Globus pallidus (tissue), 1 donor: ENCODE results near the gene TSPAN3.

ENCODE experiments used
- DNase-seq: peaks from one replicate; pipeline ENCODE4 v3.0.0-alpha.2; 2015; ENCODE audit warnings: low spot score

Gene TSPAN3

DNA sequence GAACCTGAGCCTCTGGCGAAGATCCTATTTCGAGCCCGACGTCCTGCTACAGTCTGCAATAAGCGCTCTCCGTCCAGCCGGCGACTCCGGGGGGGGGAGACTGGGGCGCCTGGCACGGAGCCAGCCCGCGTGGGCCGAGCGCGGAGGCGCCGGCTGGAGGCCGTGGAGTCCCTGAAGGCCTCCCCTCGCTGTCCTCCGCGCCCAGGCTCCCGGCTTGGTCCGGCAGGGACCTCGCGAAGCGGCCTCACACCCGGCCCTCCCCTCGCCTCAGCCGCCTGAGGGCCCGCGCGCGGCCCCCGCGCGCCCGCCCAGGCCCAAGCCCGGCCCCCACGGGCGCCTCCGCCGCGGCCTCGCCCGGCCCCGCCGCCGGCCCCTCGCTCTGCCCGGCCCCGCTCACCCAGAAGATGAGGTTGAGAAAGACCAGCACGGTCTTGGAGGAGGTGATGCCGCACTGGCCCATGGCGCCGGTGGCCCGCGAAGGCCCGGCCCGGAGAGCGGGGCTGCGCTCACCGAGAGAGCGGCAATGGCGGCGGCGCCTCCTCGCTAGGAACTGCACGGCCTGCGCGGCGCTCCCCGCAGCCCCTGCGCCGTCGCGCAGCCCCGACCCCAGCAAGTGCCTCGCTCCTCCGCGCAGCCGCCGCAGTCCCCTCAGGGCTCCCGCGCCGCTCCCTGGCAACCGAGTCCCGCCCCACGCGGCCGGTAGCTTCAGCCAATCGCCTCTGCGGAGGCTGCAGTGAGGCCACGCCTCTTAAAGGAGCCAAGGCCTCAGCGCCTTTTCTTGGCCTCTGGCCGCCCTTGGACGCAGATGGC is at the start of gene TSPAN3:
TSS of gene TSPAN3 (minus strand) at position 615 of the 810 bp plus-strand sequence. CDS start at position 460, 155 bp downstream.
- DNase-seq: peak; percentile 92

DNA sequence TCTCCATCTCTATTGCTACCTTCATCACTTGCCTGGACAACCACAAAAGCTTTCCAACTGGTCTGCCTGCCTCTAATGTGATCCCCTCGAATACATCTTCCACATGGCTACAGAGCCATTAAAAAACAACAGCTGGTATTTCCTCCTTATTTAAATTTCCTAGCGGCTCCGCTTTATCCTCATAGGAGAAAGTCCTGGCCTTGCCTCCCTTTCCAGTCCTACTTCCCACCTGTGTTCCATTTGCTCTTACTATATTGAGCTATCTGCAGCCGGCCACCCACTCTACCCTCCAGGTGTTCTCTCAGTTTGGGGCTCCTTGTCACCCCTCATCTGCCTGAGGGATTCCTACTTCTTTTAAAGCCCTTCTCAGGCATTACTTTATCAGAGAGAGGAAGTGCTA is 49.7 kb upstream of the TSPAN3 start:
- no peak for DNase-seq

DNA sequence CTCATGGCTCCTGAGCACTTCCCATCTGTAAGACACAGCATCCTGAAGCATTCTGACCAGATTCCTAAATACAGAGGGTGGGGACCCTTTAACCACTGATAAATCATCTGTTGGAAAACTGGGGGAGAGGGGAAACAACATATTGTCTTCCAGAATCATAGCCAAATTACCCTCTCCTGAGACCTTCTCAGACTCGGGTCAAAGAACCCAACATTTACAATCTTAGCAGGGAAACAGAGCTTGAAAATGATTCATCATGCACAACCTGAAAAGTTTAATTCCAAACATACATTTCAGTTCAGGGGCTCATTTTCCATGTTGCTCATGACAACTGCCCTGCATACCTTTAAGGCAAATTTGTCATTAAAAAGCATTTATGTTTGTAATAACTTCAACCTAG is 48.5 kb upstream of the TSPAN3 start:
- no peak for DNase-seq

DNA sequence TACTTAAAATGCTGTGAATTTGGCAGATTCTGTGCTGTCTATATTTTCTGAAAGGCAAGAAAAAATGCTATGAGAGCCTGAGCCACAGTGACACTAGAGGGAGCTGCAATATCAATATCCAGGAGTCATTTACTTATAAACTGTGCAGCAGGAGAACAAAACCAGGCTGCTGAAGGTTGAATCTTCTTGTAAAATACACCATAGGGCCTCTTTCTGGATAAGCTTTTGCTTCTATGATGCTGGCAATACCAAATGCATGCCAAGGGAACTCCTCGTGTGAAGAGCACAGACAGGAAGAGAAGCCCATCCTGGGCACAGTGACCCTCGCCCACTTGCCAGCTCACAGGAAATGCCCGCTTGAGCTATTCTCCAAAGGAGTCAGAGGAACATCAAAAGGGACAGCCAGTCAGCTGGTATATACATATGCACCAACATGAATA is 48.0 kb upstream of the TSPAN3 start:
- DNase-seq: peak; percentile 78

DNA sequence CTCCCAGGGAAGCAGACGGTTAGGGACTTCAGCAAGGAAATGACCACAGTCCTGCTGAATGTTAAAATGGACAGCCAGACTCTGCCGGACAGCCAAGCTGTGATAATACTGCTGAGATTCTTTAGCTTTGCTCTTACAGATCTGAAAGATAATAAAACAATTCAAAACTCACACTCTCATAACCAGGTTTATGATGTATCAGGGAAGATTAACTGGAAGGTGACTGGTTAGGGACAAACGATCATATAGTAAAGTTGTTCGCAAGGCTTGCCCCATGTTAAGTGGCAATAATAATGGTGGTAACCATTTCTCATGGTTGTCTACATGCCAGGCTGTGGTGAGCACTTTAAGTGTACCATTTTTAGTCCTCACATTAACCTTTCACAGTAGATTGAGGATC is 44.3 kb upstream of the TSPAN3 start:
- no peak for DNase-seq

DNA sequence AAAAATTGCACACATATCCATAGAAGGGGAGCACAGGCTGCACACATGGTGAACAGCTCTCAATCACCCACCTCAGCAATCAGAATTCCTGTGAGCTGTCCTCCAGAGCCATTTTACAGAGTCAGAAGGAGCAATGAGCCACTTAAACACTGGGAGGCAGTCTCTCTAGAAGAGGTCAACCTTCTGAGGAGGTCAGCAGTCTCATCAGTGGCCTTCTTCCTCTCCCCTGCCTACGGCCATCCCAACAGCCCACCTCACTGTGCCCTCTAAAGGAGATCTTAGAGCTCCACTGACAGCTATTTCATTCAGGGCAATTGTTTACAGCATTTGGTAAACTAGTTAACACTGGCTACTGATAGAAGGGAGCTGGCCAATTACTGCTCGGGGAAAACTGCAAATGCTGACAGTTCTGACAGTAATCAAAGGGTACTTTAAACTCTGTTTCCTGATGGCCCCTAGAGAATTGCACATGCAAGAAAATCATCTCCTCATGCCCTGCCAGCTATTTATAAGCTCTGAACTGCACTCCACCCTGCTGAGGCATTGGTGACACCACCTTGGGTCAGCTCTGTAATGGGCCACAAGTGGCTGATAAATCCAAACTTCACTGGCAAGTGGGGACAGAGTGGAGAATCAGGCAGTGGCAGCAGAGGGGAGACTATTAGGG is 42.1 kb upstream of the TSPAN3 start:
- DNase-seq: no peak

DNA sequence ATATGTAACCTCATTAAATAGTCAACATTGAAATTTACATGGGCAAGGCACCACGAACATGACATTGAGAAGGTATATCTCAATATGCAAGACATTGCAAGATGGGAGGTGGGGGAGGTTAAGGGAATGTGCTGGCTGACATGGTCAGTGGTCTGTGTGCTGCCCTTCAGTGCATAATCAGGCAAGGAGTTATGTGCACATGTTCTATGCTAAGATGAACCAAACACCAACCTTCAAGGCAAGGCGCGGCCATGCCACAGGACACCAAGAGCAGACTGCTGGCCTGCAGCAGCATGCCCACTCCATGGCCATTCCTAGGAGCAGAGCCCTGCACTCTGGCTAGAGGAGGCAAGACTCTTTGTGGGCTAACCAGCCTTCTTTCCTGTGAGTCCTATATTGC is 40.9 kb upstream of the TSPAN3 start:
- no peak for DNase-seq

DNA sequence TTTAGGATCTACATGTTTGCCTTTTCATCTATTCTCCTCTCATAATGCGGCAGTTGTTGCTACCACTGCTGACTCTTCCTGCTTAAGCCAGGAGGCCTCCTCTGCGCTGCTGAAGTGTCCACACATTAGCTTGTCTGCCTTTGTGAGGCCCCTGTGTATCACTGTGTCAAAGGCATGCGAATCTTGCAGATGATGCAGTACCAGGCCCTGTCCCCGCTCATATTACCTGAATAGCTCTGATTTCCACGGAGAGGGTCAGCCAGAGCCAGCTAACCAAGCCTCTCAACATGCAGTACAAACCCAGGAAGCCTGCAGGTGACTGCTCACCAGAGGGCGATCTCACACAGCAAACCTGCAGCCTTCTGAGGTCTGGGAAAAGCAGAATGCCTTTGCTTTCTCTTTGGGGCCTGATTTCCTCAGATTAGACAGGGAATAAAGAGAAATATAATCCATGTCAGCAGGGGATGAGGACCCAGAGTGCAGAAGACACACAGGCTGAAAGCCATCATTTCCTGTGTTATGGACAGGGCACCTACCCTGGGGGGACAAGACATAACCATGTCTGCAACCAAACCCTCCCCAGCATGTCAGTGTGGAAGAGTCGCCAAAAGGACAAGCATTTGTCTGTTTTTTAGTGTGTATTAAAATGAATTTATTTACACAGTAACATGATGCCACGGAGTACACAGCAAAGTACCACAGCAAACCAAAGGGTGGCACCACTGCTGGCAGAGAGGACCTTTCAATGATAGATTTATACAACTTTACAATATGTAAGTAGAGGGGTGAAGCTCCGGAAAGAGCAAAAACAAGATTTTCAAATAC is 36.8 kb upstream of the TSPAN3 start:
- peak; percentile 59 for DNase-seq

DNA sequence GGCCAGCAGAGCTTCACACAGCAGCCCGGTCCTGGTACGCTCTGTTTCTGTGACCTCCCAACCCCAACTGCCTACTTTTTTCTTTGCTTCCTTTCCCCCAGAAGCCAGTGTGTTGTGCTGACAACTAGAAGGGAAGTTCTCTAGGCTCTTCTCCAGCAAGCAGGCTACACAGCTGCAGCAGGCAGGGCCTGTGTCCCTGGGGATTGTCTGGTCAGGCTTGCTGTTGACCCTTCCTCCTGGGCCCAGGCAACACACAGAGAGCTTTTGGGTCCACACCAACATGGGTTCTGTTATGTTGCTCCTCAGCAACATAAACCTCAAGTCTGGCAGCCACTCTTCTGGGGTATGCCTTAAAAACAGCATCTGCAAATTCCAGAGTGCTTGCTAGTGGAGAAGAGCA is 36.2 kb upstream of the TSPAN3 start:
- DNase-seq: no peak

DNA sequence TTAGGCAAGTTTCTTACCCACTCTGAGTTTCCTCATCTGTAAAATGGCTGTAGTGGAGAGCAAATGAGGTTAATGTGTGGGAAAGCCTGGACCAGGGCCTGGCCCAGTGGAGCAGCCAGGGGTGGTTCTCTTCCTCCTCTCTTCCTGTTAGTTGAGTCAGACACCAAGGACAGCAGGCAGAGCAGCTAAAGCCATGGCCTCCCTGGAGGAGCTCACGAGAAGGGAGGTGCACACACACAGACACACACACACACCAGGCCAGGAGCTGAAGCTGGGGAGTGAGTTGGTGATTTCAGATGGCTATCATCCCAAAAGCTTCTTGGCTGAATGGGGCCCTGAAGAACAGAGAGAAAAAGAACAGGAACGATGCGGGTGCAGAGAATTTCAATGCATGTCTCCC is 33.2 kb upstream of the TSPAN3 start:
- no peak for DNase-seq

DNA sequence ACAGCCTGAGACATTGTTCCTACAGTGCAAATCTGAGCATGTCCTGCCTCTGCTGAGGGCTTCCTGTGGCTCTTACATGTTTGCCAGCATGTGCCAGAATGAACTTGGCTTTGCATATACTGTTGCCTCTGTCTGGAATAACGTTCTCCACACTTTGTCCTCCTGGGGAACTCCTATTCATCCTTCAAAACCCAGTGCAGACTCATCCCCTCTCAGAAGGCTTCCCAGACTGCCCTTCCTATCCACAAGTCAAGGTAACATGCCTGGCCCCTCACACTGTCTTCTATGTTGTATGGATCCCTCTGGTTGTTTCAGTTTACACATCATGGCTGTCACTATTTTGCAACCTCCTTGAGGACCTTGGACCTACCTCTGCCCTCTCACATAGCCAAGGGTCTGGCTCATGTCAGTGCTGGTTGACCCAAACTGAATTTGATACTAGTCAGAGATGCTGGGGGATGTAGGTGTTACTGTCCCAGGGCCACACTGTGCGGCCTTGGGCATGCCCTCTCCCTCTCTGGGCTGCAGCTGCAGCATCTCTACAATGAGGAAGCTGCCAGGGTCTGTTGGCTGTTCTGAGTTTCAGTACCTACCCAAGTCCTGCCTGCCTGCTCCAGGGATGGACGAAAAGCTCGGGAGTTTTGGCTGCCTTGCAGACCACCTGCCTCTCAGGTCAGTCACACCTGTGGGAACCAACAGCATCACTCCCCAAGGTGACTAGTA is 29.0 kb upstream of the TSPAN3 start:
- no peak for DNase-seq

DNA sequence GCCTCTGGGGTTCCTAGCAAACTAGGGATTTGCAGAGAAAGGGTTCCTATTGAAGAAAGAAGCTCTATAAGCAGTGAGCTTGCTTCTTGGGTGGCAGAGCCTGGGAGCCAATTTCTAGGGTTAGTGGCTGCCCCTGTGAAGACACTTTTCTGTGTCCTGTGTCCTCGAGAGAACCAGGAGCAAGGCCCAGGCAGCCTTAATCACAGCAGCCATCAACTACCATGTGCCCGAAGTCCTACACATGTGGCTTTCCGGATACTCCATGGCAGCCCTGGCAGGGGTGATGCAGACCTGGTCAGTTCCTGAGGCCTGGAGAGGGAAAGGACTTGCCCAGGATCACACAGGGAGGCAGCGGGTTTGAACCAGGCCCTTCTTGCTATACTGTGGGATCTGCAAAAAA is 27.7 kb upstream of the TSPAN3 start:
- no peak for DNase-seq

DNA sequence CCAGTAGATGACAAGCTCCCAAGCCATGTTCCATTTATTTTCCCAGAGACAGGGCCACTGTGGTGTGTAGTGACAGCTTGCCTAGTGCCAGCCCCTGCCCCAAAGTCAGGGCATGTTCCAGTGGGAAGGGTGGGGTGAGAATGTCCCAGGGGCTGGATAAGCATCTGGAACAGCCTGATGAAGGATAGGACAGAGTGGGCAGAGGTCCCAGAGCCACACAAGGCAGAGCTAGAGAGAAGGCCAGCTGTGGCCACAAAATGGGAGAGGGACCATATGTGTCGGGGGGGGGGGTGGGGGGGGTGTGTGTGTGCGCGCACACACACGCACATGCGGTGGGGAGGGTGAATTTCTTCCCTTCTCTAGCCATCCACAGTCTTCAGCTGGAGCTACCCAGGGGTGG is 27.0 kb upstream of the TSPAN3 start:
- DNase-seq: no peak

DNA sequence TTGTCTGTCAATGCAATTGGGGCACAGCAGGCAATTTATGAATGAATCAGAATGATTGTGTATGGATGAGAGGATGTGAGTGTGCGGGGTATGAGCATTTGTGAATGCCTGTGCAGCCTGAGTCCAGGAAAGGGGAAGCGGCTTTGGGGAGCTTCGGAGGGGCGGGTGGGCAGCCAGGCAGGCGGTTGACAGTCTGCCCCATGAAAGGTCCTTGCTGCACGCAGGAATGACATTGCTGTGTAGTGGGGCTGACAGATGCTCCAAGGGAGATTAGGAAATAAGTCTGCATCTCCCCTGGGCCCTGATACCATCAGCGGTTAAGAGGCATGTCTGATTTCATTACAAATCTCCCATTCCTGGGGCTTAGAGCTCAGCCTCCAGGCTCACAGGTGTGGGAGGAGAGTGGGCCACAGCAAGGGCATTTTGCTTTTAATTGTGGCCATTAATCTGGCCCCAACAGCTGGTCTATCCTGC is 26.4 kb upstream of the TSPAN3 start:
- no peak for DNase-seq

DNA sequence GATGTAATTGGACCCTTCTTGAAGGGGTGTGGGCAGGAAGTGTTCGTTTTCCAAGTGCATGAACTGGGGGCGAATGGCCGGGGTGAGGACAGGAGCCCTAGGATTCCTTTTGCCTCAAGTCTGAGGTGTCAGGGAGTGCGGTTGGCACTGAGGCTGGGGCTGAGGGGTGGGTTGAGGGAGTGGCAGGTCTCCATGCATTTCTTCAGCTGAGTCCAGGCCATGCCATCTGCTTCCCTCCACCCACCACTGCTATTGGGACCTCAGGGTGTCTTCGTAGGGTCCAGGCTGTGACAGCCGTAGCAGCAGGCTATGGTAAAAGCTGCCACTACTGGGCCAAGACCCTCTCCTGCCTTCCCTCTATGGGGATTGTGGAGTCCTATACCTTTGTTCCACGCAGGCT is 25.6 kb upstream of the TSPAN3 start:
- no peak for DNase-seq

DNA sequence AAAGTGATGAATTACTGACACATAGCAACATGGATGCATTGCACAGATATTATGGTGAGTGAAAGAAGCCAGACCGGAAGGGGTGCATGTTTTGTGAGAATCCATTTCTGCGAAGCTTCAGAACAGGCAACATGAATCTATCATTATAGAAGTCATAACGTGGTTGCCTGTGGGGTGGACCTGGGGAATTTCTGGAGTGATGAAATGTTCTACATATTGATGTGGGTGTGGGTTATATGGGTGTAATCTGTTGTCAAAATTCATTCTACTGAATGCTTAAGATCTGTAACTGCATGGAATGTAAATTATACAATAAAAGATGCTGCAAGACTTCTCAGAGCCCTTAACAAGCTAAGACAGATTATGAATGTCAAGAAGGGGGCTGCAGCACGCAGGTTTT is 25.2 kb upstream of the TSPAN3 start:
- DNase-seq: no peak

DNA sequence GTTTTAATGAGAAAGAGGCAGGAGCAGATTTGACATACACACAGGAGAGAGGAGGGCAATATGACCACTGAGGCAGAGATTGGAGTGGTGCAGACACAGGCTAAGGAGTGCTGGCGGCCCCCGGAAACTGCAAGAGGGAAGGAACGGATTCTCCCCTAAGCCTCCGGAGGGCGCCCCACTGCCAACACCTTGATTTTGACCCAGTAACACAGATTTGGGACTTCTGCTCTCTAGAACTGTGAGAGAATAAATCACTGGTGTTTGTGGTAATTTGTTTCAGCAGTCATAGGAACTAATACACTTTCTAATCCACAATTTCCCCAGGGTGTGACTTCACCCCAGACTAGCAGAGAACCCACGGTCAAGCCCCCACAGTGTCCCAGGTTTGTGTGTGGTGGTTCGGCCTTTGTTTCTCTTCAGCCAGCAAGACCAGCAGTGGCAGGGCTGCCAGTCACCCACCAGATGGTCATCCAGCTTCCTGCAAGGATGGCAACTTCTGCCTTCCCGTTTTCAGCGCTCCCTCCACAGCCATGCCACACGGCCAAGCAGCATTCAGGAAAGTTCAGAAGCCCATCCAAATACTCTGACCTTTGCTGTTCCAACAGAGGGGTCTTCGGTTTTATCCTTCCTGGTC is 23.6 kb upstream of the TSPAN3 start:
- DNase-seq: no peak

DNA sequence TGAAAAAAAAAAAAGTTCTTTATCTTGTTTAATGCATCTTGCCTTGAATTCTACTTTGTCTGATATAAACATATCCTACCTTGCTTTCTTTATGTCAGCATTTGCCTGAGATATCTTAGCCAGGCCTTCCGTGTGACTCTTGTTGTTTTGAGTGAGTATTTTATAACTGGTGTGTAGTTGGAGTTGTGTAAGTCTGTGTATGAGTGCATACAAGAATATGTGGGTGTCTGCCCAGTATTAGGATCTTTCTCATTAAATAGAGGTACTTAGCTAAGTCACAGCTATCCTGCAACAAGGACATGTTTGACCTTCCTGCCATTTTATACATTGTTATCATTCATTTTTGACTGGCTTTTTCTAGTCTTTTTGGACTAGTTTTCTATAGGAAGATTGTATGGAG is 22.5 kb upstream of the TSPAN3 start:
- no peak for DNase-seq

DNA sequence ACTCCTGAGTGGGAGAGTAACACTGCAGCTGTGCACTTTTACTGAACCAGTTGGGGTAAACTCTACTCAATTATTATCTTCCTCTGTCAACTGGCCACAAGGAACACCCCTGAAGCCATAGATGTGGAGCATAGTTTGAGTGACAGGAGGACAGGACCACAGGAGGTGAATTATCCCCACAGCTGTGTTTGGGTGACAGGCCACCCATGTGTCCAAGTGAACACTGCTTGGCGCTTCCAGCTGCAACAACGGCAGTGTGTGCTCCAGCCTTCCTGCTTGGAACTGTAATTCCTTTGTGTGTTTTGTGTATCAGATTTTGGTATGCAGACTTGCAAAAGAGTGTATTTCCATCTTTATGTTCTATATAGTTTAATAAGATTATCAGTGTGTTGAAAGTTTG is 20.2 kb upstream of the TSPAN3 start:
- no peak for DNase-seq

DNA sequence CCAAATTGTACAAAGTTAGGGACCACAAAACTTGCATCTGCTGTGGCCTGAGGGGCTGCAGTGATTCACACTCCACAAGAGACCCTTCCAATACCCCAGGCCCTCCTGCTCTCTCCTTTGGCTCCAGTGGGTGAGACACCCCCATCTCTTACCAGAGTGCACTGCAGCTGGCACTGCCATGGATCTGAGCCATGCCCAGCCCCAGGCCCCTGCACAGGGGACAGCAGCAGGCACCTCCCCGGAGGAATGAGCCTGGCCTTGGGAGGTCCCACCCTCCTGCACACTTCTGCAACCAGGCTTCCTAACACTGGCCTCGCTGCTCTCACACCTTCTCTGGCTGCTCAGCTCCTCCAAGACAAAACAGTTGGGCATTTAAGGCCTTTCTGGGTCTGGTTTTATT is 16.3 kb upstream of the TSPAN3 start:
- DNase-seq: no peak

DNA sequence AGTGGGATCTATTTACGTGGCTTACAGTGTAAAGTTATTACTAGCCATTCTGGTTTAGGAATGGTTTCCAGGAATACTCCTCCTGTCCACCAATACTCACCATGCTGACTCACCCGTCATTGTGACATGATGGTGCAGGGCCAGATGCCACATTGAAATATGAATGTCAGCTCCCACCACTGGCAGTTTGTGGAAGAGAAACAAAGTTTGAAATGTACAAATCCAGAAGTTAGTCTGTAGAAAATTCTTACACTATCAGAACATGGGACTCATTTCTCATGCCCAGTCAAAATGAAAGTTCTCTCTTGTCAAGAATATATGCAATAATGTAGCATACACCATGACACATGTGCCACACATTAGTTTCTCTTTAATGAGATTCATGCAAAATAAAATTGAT is 14.4 kb upstream of the TSPAN3 start:
- no peak for DNase-seq

DNA sequence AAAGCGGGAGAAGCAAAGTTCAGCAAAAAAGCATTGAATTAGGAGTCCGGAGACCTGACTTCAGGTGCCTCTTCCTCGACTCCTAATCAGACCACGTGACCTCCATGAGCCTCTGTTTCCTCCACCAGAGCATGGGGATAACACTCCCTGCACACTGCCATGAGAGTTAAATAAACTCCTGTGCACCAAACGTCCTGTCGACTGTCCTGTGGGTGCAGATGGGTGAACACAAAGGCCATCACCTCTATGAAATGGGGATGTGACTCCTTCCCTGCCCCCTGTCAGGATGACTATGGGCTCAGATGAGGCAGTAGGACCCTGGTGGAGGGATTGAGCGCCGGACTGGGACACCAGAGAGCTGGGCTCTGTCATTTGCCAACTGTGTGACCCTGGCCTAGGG is 13.5 kb upstream of the TSPAN3 start:
- DNase-seq: no peak
